Natural killer cell (primary cell): ENCODE results near the gene RBAK. TPM values are rescaled to one million over a fixed set of nuclear protein-coding genes. Genes with fewer than 3 reads are reported as not detected.

Source experiments
- ATAC-seq, 3 donors: fragments of 150-1000 bp in 2 of 3; fragments of 200-7000 bp in 1 of 3; cut with Tn5 transposase; 1 replicate in 1 of 3; 2 replicates in 2 of 3; pipeline ENCODE4 v1.10.0; 2021; ENCODE audit warnings: mild to moderate bottlenecking in 2 of 3, moderate library complexity in 2 of 3
- DNase-seq, 2 donors: peaks; one replicate each; pipeline versions ENCODE4 v3.0.0 to v3.0.0-alpha.2; 2013 to 2021; ENCODE audit warnings: mixed read lengths in 1 of 2
- H3K27ac ChIP-seq: one replicate; pipeline ENCODE4 v1.5.1; 2013; ENCODE audit warnings: mild to moderate bottlenecking, low read length
- H3K27me3 ChIP-seq: one replicate; pipeline ENCODE4 v1.6.1; 2013; ENCODE audit warnings: low read length; ENCODE audit not compliant: control insufficient read depth, insufficient read depth
- H3K36me3 ChIP-seq: one replicate; pipeline ENCODE4 v1.6.1; 2013; ENCODE audit warnings: low read length; ENCODE audit not compliant: control insufficient read depth, insufficient read depth
- H3K4me1 ChIP-seq: one replicate; pipeline ENCODE4 v1.6.1; 2013; ENCODE audit warnings: low read length; ENCODE audit not compliant: control insufficient read depth, insufficient read depth
- H3K4me3 ChIP-seq: one replicate; pipeline ENCODE4 v1.5.1; 2013; ENCODE audit warnings: low read length
- H3K9me3 ChIP-seq: one replicate; pipeline ENCODE4 v1.6.1; 2013; ENCODE audit warnings: low read length; ENCODE audit not compliant: control insufficient read depth, insufficient read depth
- H3K27ac Mint-ChIP-seq, 2 donors: one replicate each; pipeline ENCODE4 v1.8.0; 2022; ENCODE audit warnings: mild to moderate bottlenecking in 2 of 2, mixed read lengths in 2 of 2, moderate library complexity in 1 of 2
- H3K27me3 Mint-ChIP-seq, 2 donors: one replicate each; pipeline ENCODE4 v1.8.0; 2022; ENCODE audit warnings: low read depth in 2 of 2, mixed read lengths in 2 of 2
- H3K36me3 Mint-ChIP-seq: one replicate; pipeline ENCODE4 v1.8.0; 2022; ENCODE audit warnings: mixed read lengths
- H3K4me1 Mint-ChIP-seq, 2 donors: one replicate each; pipeline ENCODE4 v1.8.0; 2022; ENCODE audit warnings: mixed read lengths in 2 of 2
- H3K4me3 Mint-ChIP-seq: one replicate; pipeline ENCODE4 v1.8.0; 2022; ENCODE audit warnings: mild to moderate bottlenecking, moderate library complexity, mixed read lengths
- H3K9me3 Mint-ChIP-seq, 2 donors: one replicate each; pipeline ENCODE4 v1.8.0; 2022; ENCODE audit warnings: mixed read lengths in 2 of 2
- CTCF ChIP-seq: fragments of 200-600 bp; IDR thresholded peaks from one replicate; pipeline ENCODE4 v1.8.0; 2022; ENCODE audit warnings: antibody characterized with exemption
- WGBS: methylation state at CpG from one replicate; pipeline ENCODE4 v1.1.7; 2013; ENCODE audit warnings: missing lambda C conversion rate; ENCODE audit not compliant: insufficient coverage; 5-methylcytosine and 5-hydroxymethylcytosine counted together
- intact Hi-C: fragments of 100-400 bp; cut with micrococcal nuclease; formaldehyde crosslinking; loops from one replicate; pipeline ENCODE4 v1.14.2; 2022
- total RNA-seq, 4 donors: library from RNA; stranded (reverse); fragments of 120-200 nt in 1 of 4; gene quantifications; one replicate each; pipeline versions ENCODE4 v1.2.3 to v1.2.4, GENCODE V29; 2013 to 2022

The RBAK gene
- total RNA-seq, 3 donors from 2014 or later (not counting 1 experiment from before 2014, with no cell fraction given) = 12.3 to 21.7 (median 14.2) TPM

- 96% methylated on average over 7 of the region's 7 CpGs for WGBS
- H3K36me3 Mint-ChIP-seq = peaks cover 6% of the 10 kb centered on the region
- peak overlapping the region; percentile 12 to 29 for H3K27ac Mint-ChIP-seq
- no peak for DNase-seq
- no peak for ATAC-seq
- H3K4me1 Mint-ChIP-seq = peaks cover 0 to 23% of the 10 kb centered on the region in 2 donors
- intact Hi-C loops = no loop called here
- Histone ChIP-seq H3K27me3 (no peaks in the 10 kb centered on the region), H3K27ac (no peak overlapping the region), H3K9me3 (no peaks in the 10 kb centered on the region), H3K4me1 (no peaks in the 10 kb centered on the region), H3K36me3 (peaks cover 25% of the 10 kb centered on the region), H3K4me3 (no peak overlapping the region)
- no peaks in the 10 kb centered on the region for H3K27me3 Mint-ChIP-seq
- no peaks in the 10 kb centered on the region for H3K9me3 Mint-ChIP-seq
- H3K4me3 Mint-ChIP-seq = no peak overlapping the region
- no peak for TF ChIP-seq CTCF
Observed at GRCh38 chr7:4998910-4999309, 46.8 kb upstream of the RBAK start.

DNA sequence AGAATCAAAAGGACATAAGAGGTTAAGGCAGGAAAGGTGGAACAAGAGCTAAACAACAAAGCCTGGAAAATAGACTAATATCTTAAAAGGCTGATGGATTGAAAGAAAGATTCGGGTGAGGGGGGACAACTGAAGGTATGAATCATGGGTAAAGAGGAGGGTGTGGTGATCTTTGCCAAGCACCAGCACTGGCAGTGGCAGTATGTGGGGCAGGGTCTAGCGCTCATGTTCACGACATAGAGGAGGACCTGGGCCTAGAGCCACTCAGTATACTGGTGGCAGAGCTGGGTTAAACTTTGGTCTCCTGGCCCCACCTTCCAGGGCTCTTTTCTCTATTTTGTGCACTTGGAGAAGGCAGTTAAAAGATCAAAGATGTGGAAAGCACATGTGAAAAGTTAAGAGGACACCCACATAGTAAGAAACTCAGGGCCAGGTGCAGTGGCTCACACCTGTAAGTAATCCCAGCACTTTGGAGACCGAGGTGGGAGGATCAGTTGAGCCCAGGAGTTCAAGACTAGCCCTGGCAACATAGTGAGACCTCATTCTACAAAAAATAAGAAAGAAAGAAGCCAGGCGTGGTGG is 46.2 kb upstream of the RBAK start:
- DNase-seq = no peak
- H3K36me3 Mint-ChIP-seq = peaks cover 6% of the 10 kb centered on the region
- no peaks in the 10 kb centered on the region for H3K27me3 Mint-ChIP-seq
- no peak overlapping the region for H3K4me3 ChIP-seq
- no peak overlapping the region for H3K27ac ChIP-seq
- peak overlapping the region; percentile 12 to 29 for H3K27ac Mint-ChIP-seq
- H3K9me3 Mint-ChIP-seq = no peaks in the 10 kb centered on the region
- H3K9me3 ChIP-seq = no peaks in the 10 kb centered on the region
- intact Hi-C loops = no loop called here
- WGBS = over 99% methylated on average over 5 of the region's 5 CpGs
- H3K36me3 ChIP-seq = peaks cover 23% of the 10 kb centered on the region
- TF ChIP-seq CTCF = no peak
- peaks cover 0 to 23% of the 10 kb centered on the region in 2 donors for H3K4me1 Mint-ChIP-seq
- ATAC-seq = no peak
- no peak overlapping the region for H3K4me3 Mint-ChIP-seq
- no peaks in the 10 kb centered on the region for H3K4me1 ChIP-seq
- no peaks in the 10 kb centered on the region for H3K27me3 ChIP-seq

DNA sequence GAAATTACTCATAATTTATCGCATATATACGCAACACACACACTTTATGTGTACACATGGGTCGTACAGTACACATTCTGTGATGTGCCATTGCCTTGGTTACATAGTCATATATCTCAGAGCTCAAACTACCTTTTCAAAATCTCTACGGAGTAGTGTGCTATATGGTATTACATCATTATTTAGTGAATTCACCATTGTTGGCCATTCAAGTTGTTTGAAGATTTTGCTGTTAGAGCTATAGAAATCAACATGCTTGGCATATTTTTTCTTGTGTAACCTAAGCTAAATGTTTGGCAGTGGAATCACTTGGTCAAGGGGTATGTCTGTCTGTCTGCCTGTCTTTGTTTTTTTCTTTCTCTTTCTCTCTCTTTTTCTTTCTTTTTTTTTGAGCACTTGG is 44.7 kb upstream of the RBAK start:
- no peak for TF ChIP-seq CTCF
- H3K27ac Mint-ChIP-seq = no peak overlapping the region
- no peak overlapping the region for H3K4me3 Mint-ChIP-seq

GRCh38 chr7:5001911-5002310 is 43.7 kb upstream of the RBAK start:
- H3K36me3 ChIP-seq = peaks cover 16% of the 10 kb centered on the region
- no peak for DNase-seq
- no peak for ATAC-seq
- no peaks in the 10 kb centered on the region for H3K9me3 Mint-ChIP-seq
- no peak overlapping the region for H3K27ac Mint-ChIP-seq
- no peaks in the 10 kb centered on the region for H3K4me1 ChIP-seq
- H3K27me3 Mint-ChIP-seq = no peaks in the 10 kb centered on the region
- peaks cover 6% of the 10 kb centered on the region for H3K36me3 Mint-ChIP-seq
- 99% methylated on average over 4 of the region's 5 CpGs for WGBS
- H3K4me3 ChIP-seq = no peak overlapping the region
- H3K9me3 ChIP-seq = no peaks in the 10 kb centered on the region
- H3K4me1 Mint-ChIP-seq = peaks cover 0 to 18% of the 10 kb centered on the region in 2 donors
- no peak overlapping the region for H3K4me3 Mint-ChIP-seq
- H3K27ac ChIP-seq = no peak overlapping the region
- no peaks in the 10 kb centered on the region for H3K27me3 ChIP-seq
- intact Hi-C loops = no loop called here
- no peak for TF ChIP-seq CTCF

More for the DNA sequence above, 44.7 kb upstream of the RBAK start:
- no peaks in the 10 kb centered on the region for H3K9me3 Mint-ChIP-seq
- no peaks in the 10 kb centered on the region for H3K9me3 ChIP-seq
- WGBS = 96% methylated on average over 3 of the region's 4 CpGs
- intact Hi-C loops = no loop called here
- peaks cover 6% of the 10 kb centered on the region for H3K36me3 Mint-ChIP-seq
- ATAC-seq (no peak), DNase-seq (no peak)
- H3K4me1 ChIP-seq = no peaks in the 10 kb centered on the region
- H3K4me3 ChIP-seq = no peak overlapping the region
- no peak overlapping the region for H3K27ac ChIP-seq
- no peaks in the 10 kb centered on the region for H3K27me3 ChIP-seq
- peaks cover 0 to 18% of the 10 kb centered on the region in 2 donors for H3K4me1 Mint-ChIP-seq
- H3K27me3 Mint-ChIP-seq = no peaks in the 10 kb centered on the region
- peaks cover 23% of the 10 kb centered on the region for H3K36me3 ChIP-seq
